ENCODE results near the gene CCDC174.
"Not testable (repeated sequence)": the region's sequence is repeated elsewhere in the genome, so short reads cannot be mapped to it uniquely, and the experiment has no call there.

Gene CCDC174

GRCh38 chr3:14608298-14608697 lies 43.3 kb upstream of the CCDC174 start:
- TF ChIP-seq, protein P1, sequence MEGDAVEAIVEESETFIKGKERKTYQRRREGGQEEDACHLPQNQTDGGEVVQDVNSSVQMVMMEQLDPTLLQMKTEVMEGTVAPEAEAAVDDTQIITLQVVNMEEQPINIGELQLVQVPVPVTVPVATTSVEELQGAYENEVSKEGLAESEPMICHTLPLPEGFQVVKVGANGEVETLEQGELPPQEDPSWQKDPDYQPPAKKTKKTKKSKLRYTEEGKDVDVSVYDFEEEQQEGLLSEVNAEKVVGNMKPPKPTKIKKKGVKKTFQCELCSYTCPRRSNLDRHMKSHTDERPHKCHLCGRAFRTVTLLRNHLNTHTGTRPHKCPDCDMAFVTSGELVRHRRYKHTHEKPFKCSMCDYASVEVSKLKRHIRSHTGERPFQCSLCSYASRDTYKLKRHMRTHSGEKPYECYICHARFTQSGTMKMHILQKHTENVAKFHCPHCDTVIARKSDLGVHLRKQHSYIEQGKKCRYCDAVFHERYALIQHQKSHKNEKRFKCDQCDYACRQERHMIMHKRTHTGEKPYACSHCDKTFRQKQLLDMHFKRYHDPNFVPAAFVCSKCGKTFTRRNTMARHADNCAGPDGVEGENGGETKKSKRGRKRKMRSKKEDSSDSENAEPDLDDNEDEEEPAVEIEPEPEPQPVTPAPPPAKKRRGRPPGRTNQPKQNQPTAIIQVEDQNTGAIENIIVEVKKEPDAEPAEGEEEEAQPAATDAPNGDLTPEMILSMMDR (IDR thresholded peaks at IDR 0.05; ENCODE audit: insufficient read depth, missing control alignments), result peak; percentile 15
- FAIRE-seq (no peak), DNase-seq (ENCODE audit: insufficient read length, low spot score) (no peak)

- not testable (repeated sequence) for DNase-seq (ENCODE audit: insufficient read length, low spot score); FAIRE-seq
These were observed 42.5 kb upstream of the CCDC174 start for GRCh38 chr3:14609058-14609457.

DNA sequence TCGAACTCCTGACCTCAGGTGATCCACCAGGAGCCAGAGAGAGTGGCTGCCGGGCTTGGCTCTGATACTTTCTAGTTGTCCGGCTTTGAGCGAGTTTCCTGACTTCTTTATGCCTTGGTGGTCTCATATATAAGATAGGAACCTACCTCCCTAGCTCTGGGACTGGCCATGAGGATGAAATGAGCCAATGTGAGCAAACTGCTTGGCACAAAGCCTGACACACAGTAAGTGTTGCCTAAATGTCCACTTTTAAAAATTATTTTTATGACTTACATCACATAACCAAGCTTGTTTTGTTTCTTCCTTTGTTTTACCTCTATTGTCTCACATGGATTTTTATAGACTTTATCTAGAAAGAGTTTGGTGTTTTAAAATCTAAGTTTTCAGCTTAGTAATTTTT lies 42.1 kb upstream of the CCDC174 start:
- DNase-seq (ENCODE audit: insufficient read length, low spot score), result no peak
- TF ChIP-seq, protein P1 (IDR thresholded peaks at IDR 0.05; ENCODE audit: insufficient read depth, missing control alignments), result no peak
- FAIRE-seq, result no peak

GRCh38 chr3:14609941-14610340 lies 41.6 kb upstream of the CCDC174 start:
- TF ChIP-seq, protein P1 (IDR thresholded peaks at IDR 0.05; ENCODE audit: insufficient read depth, missing control alignments), result no peak
- FAIRE-seq (no peak), DNase-seq (ENCODE audit: insufficient read length, low spot score) (no peak)

GRCh38 chr3:14614189-14614588 lies 37.4 kb upstream of the CCDC174 start:
- TF ChIP-seq, protein P1 (IDR thresholded peaks at IDR 0.05; ENCODE audit: insufficient read depth, missing control alignments), result no peak
- no peak for FAIRE-seq
- no peak for DNase-seq (ENCODE audit: insufficient read length, low spot score)

GRCh38 chr3:14614862-14615261 lies 36.7 kb upstream of the CCDC174 start:
- DNase-seq (ENCODE audit: insufficient read length, low spot score) (no peak), FAIRE-seq (no peak)
- TF ChIP-seq, protein P1 (IDR thresholded peaks at IDR 0.05; ENCODE audit: insufficient read depth, missing control alignments), result no peak

DNA sequence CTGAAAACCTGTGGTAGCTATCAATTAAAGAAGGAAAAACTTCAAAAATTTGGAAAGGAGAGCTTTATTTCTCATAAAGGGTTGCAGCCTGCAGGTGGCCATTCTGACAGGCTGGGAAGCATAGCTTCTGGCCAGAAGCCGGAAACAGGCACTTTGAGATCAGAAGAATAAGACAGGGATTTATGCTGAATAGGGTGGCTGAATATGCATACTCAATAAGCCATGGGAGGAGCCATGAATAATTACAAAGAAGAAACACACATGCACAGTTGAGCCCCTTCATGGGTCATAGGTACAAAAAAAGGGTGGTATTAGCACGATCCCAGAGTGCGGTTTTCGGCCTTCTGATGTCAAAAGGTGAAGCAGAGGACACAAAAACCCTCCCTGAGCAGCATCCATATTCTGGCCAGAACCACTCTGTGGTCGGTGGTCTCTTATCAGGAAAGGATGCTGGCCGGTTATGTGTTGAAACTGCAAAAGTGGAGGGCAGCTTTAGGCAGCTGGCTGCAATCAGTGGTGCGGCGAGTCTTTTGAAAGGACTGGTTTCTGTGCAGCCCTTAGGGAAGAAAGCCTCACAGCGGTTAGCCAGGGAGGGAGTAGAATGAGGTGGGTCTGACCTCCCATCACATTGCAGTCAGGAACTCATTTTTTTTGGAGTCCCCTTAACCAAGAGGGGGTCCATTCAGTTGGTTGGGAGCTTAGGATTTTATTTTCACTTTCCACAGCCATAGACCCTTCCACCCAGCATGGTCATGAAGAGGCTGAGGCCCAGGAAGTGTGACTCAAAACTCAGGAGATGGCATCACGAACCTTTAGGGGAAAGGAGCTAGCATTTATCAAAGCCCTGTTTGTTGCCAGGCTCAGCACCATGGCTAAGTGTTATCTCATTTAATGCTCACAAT lies 34.7 kb upstream of the CCDC174 start:
- no peak for FAIRE-seq
- TF ChIP-seq, protein P1 (IDR thresholded peaks at IDR 0.05; ENCODE audit: insufficient read depth, missing control alignments), result no peak

More for the DNA sequence above, 34.7 kb upstream of the CCDC174 start:
- no peak for DNase-seq (ENCODE audit: insufficient read length, low spot score)
